Measurements from ENCODE around the gene PLPPR4.
"Not testable (repeated sequence)": the region's sequence is repeated elsewhere in the genome, so short reads cannot be mapped to it uniquely, and the experiment has no call there.

PLPPR4 gene

GRCh38 chr1:99264201-99265021 is at the start of gene PLPPR4:
PLPPR4 (plus strand) TSS chr1:99264492; CDS start chr1:99264594, 102 bp downstream.
- DNase-seq, result no peak

- no peak for DNase-seq
Measured at GRCh38 chr1:99216956-99217355, 47.3 kb upstream of the PLPPR4 start.

GRCh38 chr1:99217599-99217998 is 46.7 kb upstream of the PLPPR4 start:
- DNase-seq, result no peak

- no peak for DNase-seq
Measured at GRCh38 chr1:99218572-99218971, 45.7 kb upstream of the PLPPR4 start.

- DNase-seq, result no peak
Measured at GRCh38 chr1:99218999-99219398, 45.3 kb upstream of the PLPPR4 start.

- no peak for DNase-seq
Measured at GRCh38 chr1:99227056-99227897, 37.0 kb upstream of the PLPPR4 start.

GRCh38 chr1:99228153-99228552 is 36.1 kb upstream of the PLPPR4 start:
- no peak for DNase-seq

- no peak for DNase-seq
Measured at GRCh38 chr1:99229122-99229521, 35.2 kb upstream of the PLPPR4 start.

GRCh38 chr1:99230695-99231094 is 33.6 kb upstream of the PLPPR4 start:
- DNase-seq, result no peak

- no peak for DNase-seq
Measured at GRCh38 chr1:99232172-99232571, 32.1 kb upstream of the PLPPR4 start.

- no peak for DNase-seq
Measured at GRCh38 chr1:99233446-99233845, 30.8 kb upstream of the PLPPR4 start.

GRCh38 chr1:99236756-99237155 is 27.5 kb upstream of the PLPPR4 start:
- DNase-seq, result no peak

GRCh38 chr1:99239690-99240089 is 24.6 kb upstream of the PLPPR4 start:
- DNase-seq, result no peak

- DNase-seq, result no peak
Measured at GRCh38 chr1:99240621-99241020, 23.7 kb upstream of the PLPPR4 start.

GRCh38 chr1:99246152-99246551 is 18.1 kb upstream of the PLPPR4 start:
- DNase-seq, result no peak

- no peak for DNase-seq
Measured at GRCh38 chr1:99247199-99247598, 17.1 kb upstream of the PLPPR4 start.

GRCh38 chr1:99250728-99251127 is 13.6 kb upstream of the PLPPR4 start:
- no peak for DNase-seq

- no peak for DNase-seq
Measured at GRCh38 chr1:99251308-99251707, 13.0 kb upstream of the PLPPR4 start.

- DNase-seq, result no peak
Measured at GRCh38 chr1:99252630-99253029, 11.7 kb upstream of the PLPPR4 start.

GRCh38 chr1:99260402-99260801 is 3.9 kb upstream of the PLPPR4 start:
- DNase-seq, result not testable (repeated sequence)

- no peak for DNase-seq
Measured at GRCh38 chr1:99265124-99265523, 832 bp downstream of the PLPPR4 start.

GRCh38 chr1:99266726-99267125 is 2.4 kb downstream of the PLPPR4 start:
- no peak for DNase-seq

- no peak for DNase-seq
Measured at GRCh38 chr1:99268021-99268420, 3.7 kb downstream of the PLPPR4 start.

GRCh38 chr1:99269321-99269720 is 5.0 kb downstream of the PLPPR4 start:
- DNase-seq, result no peak

All from GOT3 (cell line).